GM21360 (cell line): ENCODE results near the gene MIER2.

ENCODE experiments used
- ATAC-seq: cut with Tn5 transposase; IDR thresholded peaks from one replicate; pipeline ENCODE4 v1.9.1; 2021; ENCODE audit warnings: mild to moderate bottlenecking, moderate library complexity; ENCODE audit not compliant: unreplicated experiment

Gene MIER2

GRCh38 chr19:335486-336066 lies 9.0 kb downstream of the MIER2 start:
- ATAC-seq = no peak

GRCh38 chr19:335072-335471 lies 9.5 kb downstream of the MIER2 start:
- ATAC-seq = no peak

GRCh38 chr19:334296-335071 lies 10.1 kb downstream of the MIER2 start:
- ATAC-seq = no peak

- no peak for ATAC-seq
Observed at GRCh38 chr19:330503-330902, 14.1 kb downstream of the MIER2 start.

GRCh38 chr19:329876-330275 lies 14.7 kb downstream of the MIER2 start:
- no peak for ATAC-seq

GRCh38 chr19:328025-328505 lies 16.5 kb downstream of the MIER2 start:
- no peak for ATAC-seq

- ATAC-seq = no peak
Observed at GRCh38 chr19:327291-328024, 17.1 kb downstream of the MIER2 start.

GRCh38 chr19:326871-327270 lies 17.7 kb downstream of the MIER2 start:
- ATAC-seq = no peak

GRCh38 chr19:325937-326565 lies 18.5 kb downstream of the MIER2 start:
- no peak for ATAC-seq

- ATAC-seq = no peak
Observed at GRCh38 chr19:325173-325936, 19.2 kb downstream of the MIER2 start.

GRCh38 chr19:324716-325115 lies 19.9 kb downstream of the MIER2 start:
- ATAC-seq = no peak

GRCh38 chr19:322616-323015 lies 22.0 kb downstream of the MIER2 start:
- no peak for ATAC-seq

- no peak for ATAC-seq
Observed at GRCh38 chr19:318509-318774, 26.2 kb downstream of the MIER2 start.

GRCh38 chr19:317710-318508 lies 26.7 kb downstream of the MIER2 start:
- ATAC-seq = no peak

GRCh38 chr19:315811-316210 lies 28.8 kb downstream of the MIER2 start:
- ATAC-seq = no peak

- ATAC-seq = no peak
Observed at GRCh38 chr19:313988-314815, 30.4 kb downstream of the MIER2 start.

GRCh38 chr19:313169-313987 lies 31.2 kb downstream of the MIER2 start:
- no peak for ATAC-seq

- no peak for ATAC-seq
Observed at GRCh38 chr19:311813-312261, 32.8 kb downstream of the MIER2 start.
